IMR-90 (cell line): ENCODE data around the gene PRR23E. TPM values are rescaled to one million over a fixed set of nuclear protein-coding genes. Genes with fewer than 3 reads are reported as not detected.

Source experiments
- ATAC-seq: fragments of 200-7000 bp; cut with Tn5 transposase; 2 replicates; pipeline ENCODE4 v1.9.1; 2020; ENCODE audit warnings: low read depth, mild to moderate bottlenecking, moderate library complexity
- BruUV-seq: library from RNA; stranded (reverse); fragments of 400-500 nt; replicated peaks from 2 replicates; lab custom pipeline; 2021; lab: Mats Ljungman, UMichigan
- CTCF ChIA-PET: fragments of 300-600 bp; formaldehyde crosslinking; extraction: SDS; loops from one replicate; lab custom pipeline; 2021; ENCODE audit warnings: antibody characterized with exemption; lab: Yijun Ruan, JAX
- POLR2A ChIA-PET: fragments of 300-600 bp; sonication (Branson Sonifier 250); formaldehyde crosslinking; loops from one replicate; lab custom pipeline; 2022; ENCODE audit warnings: antibody characterized with exemption; ENCODE audit not compliant: unreplicated experiment; lab: Charles Lee
- DNase-seq: peaks from one replicate; pipeline ENCODE4 v3.0.0; 2013
- H2AFZ ChIP-seq: replicated peaks from 2 replicates; pipeline ENCODE3; 2013; ENCODE audit warnings: low read length, mild to moderate bottlenecking; ENCODE audit not compliant: poor library complexity
- H2AK5ac ChIP-seq: 2 replicates; pipeline ENCODE4 v1.6.1; 2013; ENCODE audit warnings: low read depth, low read length, inconsistent platforms
- H2AK9ac ChIP-seq: replicated peaks from 2 replicates; pipeline ENCODE3; 2013; ENCODE audit warnings: mild to moderate bottlenecking, low read depth, low read length, moderate library complexity; ENCODE audit not compliant: poor library complexity
- H2BK120ac ChIP-seq: 2 replicates; pipeline ENCODE4 v1.6.1; 2013; ENCODE audit warnings: low read depth, low read length, inconsistent platforms
- H2BK15ac ChIP-seq: 3 replicates; pipeline ENCODE4 v1.6.1; 2013; ENCODE audit warnings: low read depth, low read length, inconsistent platforms
- H2BK20ac ChIP-seq: 2 replicates; pipeline ENCODE4 v1.6.1; 2013; ENCODE audit warnings: low read depth, mild to moderate bottlenecking, inconsistent platforms, low read length, moderate library complexity
- H2BK5ac ChIP-seq: 2 replicates; pipeline ENCODE4 v1.6.1; 2013; ENCODE audit warnings: mild to moderate bottlenecking, low read depth, low read length, inconsistent platforms; ENCODE audit not compliant: poor library complexity, severe bottlenecking
- H3K14ac ChIP-seq: replicated peaks from 2 replicates; pipeline ENCODE4 v1.6.1; 2013; ENCODE audit warnings: low read depth, low read length, inconsistent platforms
- H3K18ac ChIP-seq: 2 replicates; pipeline ENCODE4 v1.6.1; 2013; ENCODE audit warnings: low read depth, low read length, control low read depth
- H3K23ac ChIP-seq: 2 replicates; pipeline ENCODE4 v1.6.1; 2013; ENCODE audit warnings: low read depth, low read length, inconsistent platforms
- H3K27ac ChIP-seq: 2 replicates; pipeline ENCODE4 v1.5.1; 2013; ENCODE audit warnings: mild to moderate bottlenecking, control low read depth, low read length; ENCODE audit not compliant: insufficient read depth
- H3K27me3 ChIP-seq: 2 replicates; pipeline ENCODE4 v1.6.1; 2013; ENCODE audit warnings: low read length; ENCODE audit not compliant: control insufficient read depth, insufficient read depth
- H3K36me3 ChIP-seq: 2 replicates; pipeline ENCODE4 v1.6.1; 2013; ENCODE audit warnings: low read length, mixed read lengths; ENCODE audit not compliant: control insufficient read depth, insufficient read depth
- H3K4ac ChIP-seq: 2 replicates; pipeline ENCODE4 v1.6.1; 2013; ENCODE audit warnings: low read depth, low read length, inconsistent platforms
- H3K4me1 ChIP-seq: 2 replicates; pipeline ENCODE4 v1.6.1; 2013; ENCODE audit warnings: low read length, mixed read lengths; ENCODE audit not compliant: control insufficient read depth, insufficient read depth
- H3K4me2 ChIP-seq: 2 replicates; pipeline ENCODE4 v1.6.1; 2013; ENCODE audit warnings: low read depth, mild to moderate bottlenecking, control low read depth, low read length, moderate library complexity
- H3K4me3 ChIP-seq: 2 replicates; pipeline ENCODE4 v1.5.1; 2013; ENCODE audit warnings: low read depth, mild to moderate bottlenecking, control low read depth, low read length, moderate library complexity; ENCODE audit not compliant: insufficient read depth
- H3K56ac ChIP-seq: 2 replicates; pipeline ENCODE4 v1.6.1; 2013; ENCODE audit warnings: low read length, inconsistent platforms; ENCODE audit not compliant: insufficient read depth; ENCODE audit errors: extremely low read depth
- H3K79me1 ChIP-seq, 2 experiments: 2 replicates each; pipeline ENCODE4 v1.6.1; 2013; ENCODE audit warnings: low read length in 2 of 2, inconsistent platforms in 1 of 2, low read depth in 1 of 2
- H3K9ac ChIP-seq: 2 replicates; pipeline ENCODE4 v1.6.1; 2013; ENCODE audit warnings: low read depth, low read length, control low read depth
- H3K9me1 ChIP-seq: 2 replicates; pipeline ENCODE4 v1.6.1; 2013; ENCODE audit warnings: low read length, inconsistent platforms; ENCODE audit not compliant: insufficient read depth
- H3K9me3 ChIP-seq: 2 replicates; pipeline ENCODE4 v1.6.1; 2013; ENCODE audit warnings: low read length; ENCODE audit not compliant: control insufficient read depth, insufficient read depth
- H4K20me1 ChIP-seq: 2 replicates; pipeline ENCODE4 v1.6.1; 2013; ENCODE audit warnings: low read length, inconsistent platforms; ENCODE audit not compliant: insufficient read depth
- H4K5ac ChIP-seq: 2 replicates; pipeline ENCODE4 v1.6.1; 2013; ENCODE audit warnings: mild to moderate bottlenecking, low read depth, low read length, control low read depth
- H4K8ac ChIP-seq, 2 experiments: 2 replicates each; pipeline ENCODE4 v1.6.1; 2013; ENCODE audit warnings: low read depth in 2 of 2, low read length in 2 of 2, control low read depth in 1 of 2, inconsistent platforms in 1 of 2
- H4K91ac ChIP-seq: 2 replicates; pipeline ENCODE4 v1.6.1; 2013; ENCODE audit warnings: low read depth, low read length, inconsistent platforms; ENCODE audit not compliant: insufficient read depth
- BHLHE40 ChIP-seq: fragments of 150-350 bp; IDR thresholded peaks from 2 replicates; pipeline ENCODE4 v1.6.1; 2016; ENCODE audit warnings: mild to moderate bottlenecking, low read depth, low read length
- CEBPB ChIP-seq: IDR thresholded peaks from 2 replicates; pipeline ENCODE4 v1.6.1; 2012; ENCODE audit warnings: low read depth, low read length, improper control_type of control experiment
- CHD1 ChIP-seq: IDR thresholded peaks from 2 replicates; pipeline ENCODE4 v1.6.1; 2012; ENCODE audit warnings: low read depth, low read length, improper control_type of control experiment
- FOS ChIP-seq: fragments of 150-350 bp; IDR thresholded peaks from 2 replicates; pipeline ENCODE4 v1.6.1; 2016; ENCODE audit warnings: low read depth, low read length
- MAFK ChIP-seq: IDR thresholded peaks from 2 replicates; pipeline ENCODE4 v1.6.1; 2012; ENCODE audit warnings: low read depth, low read length, improper control_type of control experiment
- MAZ ChIP-seq: IDR thresholded peaks from 2 replicates; pipeline ENCODE4 v1.6.1; 2012; ENCODE audit warnings: low read depth, mild to moderate bottlenecking, low read length, improper control_type of control experiment, moderate library complexity, borderline replicate concordance
- RAD21 ChIP-seq: IDR thresholded peaks from 2 replicates; pipeline ENCODE4 v1.6.1; 2012; ENCODE audit warnings: low read length, improper control_type of control experiment
- RCOR1 ChIP-seq: IDR thresholded peaks from 2 replicates; pipeline ENCODE4 v1.6.1; 2012; ENCODE audit warnings: mild to moderate bottlenecking, low read length, improper control_type of control experiment; ENCODE audit not compliant: insufficient replicate concordance
- SMC3 ChIP-seq: fragments of 150-350 bp; IDR thresholded peaks from 2 replicates; pipeline ENCODE4 v1.6.1; 2016; ENCODE audit warnings: low read depth, mild to moderate bottlenecking, antibody characterized with exemption, low read length, moderate library complexity
- WGBS, 2 experiments: methylation state at CpG; one replicate each; pipeline versions ENCODE4 v1.1.5 to v1.1.7; 2013; ENCODE audit warnings: missing lambda C conversion rate in 2 of 2; ENCODE audit not compliant: insufficient read length in 1 of 2; ENCODE audit errors: extremely low coverage in 2 of 2; 5-methylcytosine and 5-hydroxymethylcytosine counted together
- dilution Hi-C: fragments of 300-500 bp; cut with HindIII; formaldehyde crosslinking; loops from one replicate; pipeline ENCODE4 v1.14.3; 2018; ENCODE audit warnings: low sequenced_read_pairs; ENCODE audit not compliant: unreplicated experiment
- in situ Hi-C: fragments of 300-500 bp; cut with MboI; formaldehyde crosslinking; loops from 3 replicates; pipeline ENCODE4 v1.14.3; 2019; ENCODE audit warnings: low sequenced_read_pairs, inconsistent platforms, mixed read lengths
- intact Hi-C: fragments of 100-400 bp; cut with micrococcal nuclease; formaldehyde crosslinking; loops from 2 replicates; pipeline ENCODE4 v1.10.0; 2022
- polyA plus RNA-seq, 3 experiments: library from polyadenylated mRNA; depleted of rRNA; stranded (reverse); fragments of >200 nt; gene quantifications; 2 replicates each; pipeline ENCODE4 v1.2.3, GENCODE V29; 2012; ENCODE audit warnings: low replicate concordance in 1 of 3
- total RNA-seq: library from RNA; depleted of rRNA; stranded (reverse); fragments of >200 nt; gene quantifications from 2 replicates; pipeline ENCODE4 v1.2.3, GENCODE V29; 2012
- TF ChIP-seq, protein P1 (sequence below): fragments of 150-350 bp; IDR thresholded peaks from 2 replicates; pipeline ENCODE4 v1.6.1; 2016; ENCODE audit warnings: low read depth, mild to moderate bottlenecking, low read length, moderate library complexity, borderline replicate concordance

Gene PRR23E
- total and polyA plus RNA-seq, 2 of the 4 experiments (the other 2 are of a cell fraction), result not detected

DNA sequence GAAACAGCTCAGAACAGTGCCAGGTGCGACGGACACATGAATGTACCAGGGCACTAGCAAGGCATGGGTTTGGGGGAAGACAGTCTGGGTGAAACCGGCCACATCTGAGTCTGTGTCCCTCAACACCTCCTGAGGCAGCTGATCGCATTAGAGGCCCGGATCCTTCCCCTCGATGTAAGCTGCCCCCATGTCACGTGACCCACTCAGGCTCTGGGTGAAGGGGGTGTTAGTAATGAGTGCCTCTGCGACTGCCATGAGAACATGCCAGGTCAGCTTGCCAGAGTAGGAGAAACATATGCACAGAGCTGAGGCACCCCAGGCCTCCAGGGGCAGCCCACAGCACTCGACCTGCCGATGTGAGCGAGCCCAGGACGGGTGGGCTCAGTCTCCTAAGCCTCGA, 29.7 kb downstream of the PRR23E start:
- H3K4me2 ChIP-seq, result no peak overlapping the region
- in situ Hi-C loops (no loop called here), dilution Hi-C loops (no loop called here), intact Hi-C loops (no loop called here)
- ChIA-PET CTCF (no interaction called here), POLR2A (no interaction called here)
- H2BK120ac ChIP-seq, result no peak overlapping the region
- H3K4me3 ChIP-seq, result no peak overlapping the region
- H3K27me3 ChIP-seq, result peaks cover 15% of the 10 kb centered on the region
- H4K20me1 ChIP-seq, result no peaks in the 10 kb centered on the region
- H3K18ac ChIP-seq, result no peak overlapping the region
- DNase-seq (no peak), ATAC-seq (no peak)
- H2AK9ac ChIP-seq, result no peak overlapping the region
- no TSS peak for BruUV-seq
- H3K9ac ChIP-seq, result no peak overlapping the region
- no peak overlapping the region for H4K8ac ChIP-seq
- no peaks in the 10 kb centered on the region for H3K36me3 ChIP-seq
- no peak overlapping the region for H3K4ac ChIP-seq
- no peak overlapping the region for H2AK5ac ChIP-seq
- H3K14ac ChIP-seq, result no peak overlapping the region
- H2BK20ac ChIP-seq, result no peak overlapping the region
- TF ChIP-seq FOS (no peak), BHLHE40 (no peak), CHD1 (no peak), RCOR1 (no peak), MAFK (no peak), CEBPB (no peak), SMC3 (no peak), MAZ (no peak), RAD21 (no peak)
- TF ChIP-seq, protein P1, sequence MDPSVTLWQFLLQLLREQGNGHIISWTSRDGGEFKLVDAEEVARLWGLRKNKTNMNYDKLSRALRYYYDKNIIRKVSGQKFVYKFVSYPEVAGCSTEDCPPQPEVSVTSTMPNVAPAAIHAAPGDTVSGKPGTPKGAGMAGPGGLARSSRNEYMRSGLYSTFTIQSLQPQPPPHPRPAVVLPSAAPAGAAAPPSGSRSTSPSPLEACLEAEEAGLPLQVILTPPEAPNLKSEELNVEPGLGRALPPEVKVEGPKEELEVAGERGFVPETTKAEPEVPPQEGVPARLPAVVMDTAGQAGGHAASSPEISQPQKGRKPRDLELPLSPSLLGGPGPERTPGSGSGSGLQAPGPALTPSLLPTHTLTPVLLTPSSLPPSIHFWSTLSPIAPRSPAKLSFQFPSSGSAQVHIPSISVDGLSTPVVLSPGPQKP, result no peak
- no peaks in the 10 kb centered on the region for H3K9me3 ChIP-seq
- no peaks in the 10 kb centered on the region for H3K4me1 ChIP-seq
- whole genome bisulfite sequencing, 2 experiments, result 46% methylated on average over 5 of the region's 13 CpGs; no CpG with 5 or more reads in 1 of the 2 experiments
- H3K23ac ChIP-seq, result no peak overlapping the region
- H3K56ac ChIP-seq, result no peak overlapping the region
- H4K5ac ChIP-seq, result no peak overlapping the region
- H3K9me1 ChIP-seq, result no peaks in the 10 kb centered on the region
- H2AFZ ChIP-seq, result no peak overlapping the region
- no peaks in the 10 kb centered on the region for H3K79me1 ChIP-seq
- H3K27ac ChIP-seq, result no peak overlapping the region
- H2BK5ac ChIP-seq, result no peak overlapping the region
- H4K91ac ChIP-seq, result no peak overlapping the region
- H2BK15ac ChIP-seq, result no peak overlapping the region
